HepG2 (cell line): Measurements from ENCODE around the gene GGNBP2. TPM values are rescaled to one million over a fixed set of nuclear protein-coding genes. Genes with fewer than 3 reads are reported as not detected.

Source experiments
- ARNT ChIP-seq: fragments of 450-650 bp; IDR thresholded peaks from 2 replicates; pipeline ENCODE4 v1.6.1; 2017
- BHLHE40 ChIP-seq: IDR thresholded peaks from 2 replicates; pipeline ENCODE4 v1.6.1; 2011; ENCODE audit warnings: low read length, improper control_type of control experiment
- CC2D1A ChIP-seq: sonication (generic); formaldehyde crosslinking; IDR thresholded peaks from 2 replicates; pipeline ENCODE4 v1.8.1; 2023; ENCODE audit warnings: mild to moderate bottlenecking, missing genetic modification reagents
- CTCF ChIP-seq: sonication (generic); formaldehyde crosslinking; IDR thresholded peaks from 2 replicates; pipeline ENCODE4 v1.5.0; 2020; ENCODE audit warnings: mild to moderate bottlenecking, missing genetic modification reagents, moderate library complexity
- FOXA3 ChIP-seq: IDR thresholded peaks from 2 replicates; pipeline ENCODE4 v1.6.1; 2016; ENCODE audit warnings: missing genetic modification reagents, missing compliant biosample characterization
- GATA4 ChIP-seq: sonication (generic); IDR thresholded peaks from 2 replicates; pipeline ENCODE4 v1.6.1; 2016; ENCODE audit warnings: antibody characterized with exemption, low read depth, borderline replicate concordance
- GZF1 ChIP-seq: sonication (generic); formaldehyde crosslinking; IDR thresholded peaks from 2 replicates; pipeline ENCODE4 v1.5.1; 2020; ENCODE audit warnings: mild to moderate bottlenecking, missing genetic modification reagents
- HNF1B ChIP-seq: sonication (generic); formaldehyde crosslinking; IDR thresholded peaks from 2 replicates; pipeline ENCODE4 v1.5.1; 2020; ENCODE audit warnings: mild to moderate bottlenecking, moderate library complexity, missing genetic modification reagents
- NFYB ChIP-seq: sonication (generic); formaldehyde crosslinking; IDR thresholded peaks from 2 replicates; pipeline ENCODE4 v1.4.0; 2020; ENCODE audit warnings: missing genetic modification reagents
- REL ChIP-seq: sonication (generic); formaldehyde crosslinking; conservative IDR thresholded peaks from 2 replicates; pipeline ENCODE4 v1.8.0; 2022; ENCODE audit warnings: mild to moderate bottlenecking, missing genetic modification reagents, moderate library complexity
- SNAPC2 ChIP-seq: sonication (generic); formaldehyde crosslinking; IDR thresholded peaks from 2 replicates; pipeline ENCODE4 v1.8.1; 2022; ENCODE audit warnings: mild to moderate bottlenecking, missing genetic modification reagents
- ZBED4 ChIP-seq: sonication (generic); formaldehyde crosslinking; IDR thresholded peaks from 2 replicates; pipeline ENCODE4 v1.4.0; 2020; ENCODE audit warnings: missing genetic modification reagents, borderline replicate concordance
- ZBTB20 ChIP-seq: sonication (generic); formaldehyde crosslinking; IDR thresholded peaks from 2 replicates; pipeline ENCODE4 v1.8.1; 2023; ENCODE audit warnings: missing genetic modification reagents, low read depth, mild to moderate bottlenecking, borderline replicate concordance
- ZGPAT ChIP-seq: IDR thresholded peaks from 2 replicates; pipeline ENCODE4 v1.6.1; 2016; ENCODE audit warnings: mild to moderate bottlenecking
- ZHX1 ChIP-seq: sonication (generic); formaldehyde crosslinking; IDR thresholded peaks from 2 replicates; pipeline ENCODE4 v1.8.1; 2022; ENCODE audit warnings: low read depth, mild to moderate bottlenecking, missing genetic modification reagents
- ZNF772 ChIP-seq: sonication (generic); formaldehyde crosslinking; IDR thresholded peaks from 2 replicates; pipeline ENCODE4 v1.5.0; 2020; ENCODE audit warnings: mild to moderate bottlenecking, missing genetic modification reagents
- ZNF792 ChIP-seq: IDR thresholded peaks from 2 replicates; pipeline ENCODE4 v1.6.1; 2016
- polyA plus RNA-seq, 8 experiments: library from polyadenylated mRNA; depleted of rRNA in 3 of 8; stranded (reverse) in 7 of 8; unstranded in 1 of 8; fragments of >200 nt; fragmentation: Illumina TruSeq in 4 of 8; extraction: Trizol in 4 of 8; gene quantifications; 2 replicates each; pipeline versions ENCODE4 v1.2.1 to v1.2.3, GENCODE V29; 2011 to 2016; ENCODE audit warnings: low read depth in 4 of 8, missing spikeins in 1 of 8, mixed read lengths in 1 of 8; ENCODE audit not compliant: insufficient read depth in 1 of 8
- total RNA-seq, 5 experiments: library from RNA; depleted of rRNA; stranded (reverse); fragments of >200 nt; fragmentation: Illumina TruSeq; extraction: Trizol; gene quantifications; 2 replicates each; pipeline ENCODE4 v1.2.3, GENCODE V29; 2016; ENCODE audit warnings: low read depth in 1 of 5

GGNBP2 gene
- total and polyA plus RNA-seq, 2 of the 13 experiments (the other 11 are each of a cell fraction or from before 2014, with no cell fraction given) = 53.3 to 84.2 TPM

- TF ChIP-seq ZHX1 (no peak), NFYB (CRISPR knock-in tag) (no peak), ZBED4 (CRISPR knock-in tag) (no peak), REL (CRISPR knock-in tag) (0 out of 2 replicates have a peak, but pooled peaks have one; percentile 43), FOXA3 (CRISPR knock-in tag) (no peak), CC2D1A (CRISPR knock-in tag) (no peak), BHLHE40 (no peak), ZNF772 (peak; percentile 67; the same call in 1 of the 2 replicates), ZNF792 (CRISPR knock-in tag) (no peak), GZF1 (no peak), ZGPAT (CRISPR knock-in tag) (peak; percentile 67), GATA4 (peak; percentile 15; the same call in 1 of the 2 replicates), ARNT (no peak), ZBTB20 (CRISPR knock-in tag) (no peak), CTCF (CRISPR knock-in tag) (no peak), HNF1B (CRISPR knock-in tag) (peak; percentile 52), SNAPC2 (CRISPR knock-in tag) (no peak)
Measured at GRCh38 chr17:36544307-36545076, at the start of gene GGNBP2 (continued).
